T-cell (primary cell): ENCODE results near the gene EIF4EBP2. TPM values are rescaled to one million over a fixed set of nuclear protein-coding genes. Genes with fewer than 3 reads are reported as not detected.

ENCODE experiments used
- ATAC-seq, 4 experiments: fragments of 200-7000 bp in 3 of 4; fragments of 150-1000 bp in 1 of 4; cut with Tn5 transposase; replicated peaks in 1 of 4; 1 replicate in 3 of 4; 2 replicates in 1 of 4; pipeline ENCODE4 v1.10.0; 2021; ENCODE audit warnings: moderate library complexity in 3 of 4, mild to moderate bottlenecking in 2 of 4, moderate number of reproducible peaks in 1 of 4
- CTCF ChIA-PET, 2 donors: fragments of 300-600 bp; sonication (Branson Sonifier 250); formaldehyde crosslinking; loops; one replicate each; lab custom pipeline; 2022; ENCODE audit warnings: antibody characterized with exemption in 2 of 2; lab: Charles Lee
- POLR2A ChIA-PET, 2 donors: fragments of 300-600 bp; sonication (Branson Sonifier 250); formaldehyde crosslinking; loops; one replicate each; lab custom pipeline; 2022; ENCODE audit warnings: antibody characterized with exemption in 2 of 2; lab: Charles Lee
- DNase-seq, 35 experiments: peaks; one replicate each; pipeline versions ENCODE4 v3.0.0 to v3.0.0-alpha.2; 2013 to 2023
- H3K27ac ChIP-seq: one replicate; pipeline ENCODE4 v1.5.1; 2013; ENCODE audit warnings: low read length
- H3K27me3 ChIP-seq, 2 experiments: replicated peaks in 1 of 2; 1 replicate in 1 of 2; 2 replicates in 1 of 2; pipeline versions ENCODE4 v1.6.1 to v1.7.0; 2013; ENCODE audit warnings: low read length in 1 of 2, mixed read lengths in 1 of 2; ENCODE audit not compliant: control insufficient read depth in 2 of 2, insufficient read depth in 2 of 2; ENCODE audit errors: extremely low read depth in 1 of 2
- H3K36me3 ChIP-seq, 2 donors: 1 replicate in 1 of 2; 2 replicates in 1 of 2; pipeline versions ENCODE4 v1.6.1 to v1.7.0; 2013; ENCODE audit warnings: low read length in 1 of 2; ENCODE audit not compliant: control insufficient read depth in 2 of 2, insufficient read depth in 1 of 2; ENCODE audit errors: extremely low read depth in 1 of 2
- H3K4me1 ChIP-seq, 2 experiments: 1 replicate in 1 of 2; 2 replicates in 1 of 2; pipeline versions ENCODE4 v1.6.1 to v1.7.0; 2013; ENCODE audit warnings: low read length in 2 of 2, mixed read lengths in 1 of 2; ENCODE audit not compliant: insufficient read depth in 2 of 2, control insufficient read depth in 1 of 2; ENCODE audit errors: extremely low read depth in 1 of 2
- H3K4me3 ChIP-seq, 2 donors: 1 replicate in 1 of 2; 2 replicates in 1 of 2; pipeline versions ENCODE4 v1.5.1 to v1.7.0; 2013; ENCODE audit warnings: mild to moderate bottlenecking in 2 of 2, low read length in 1 of 2, moderate library complexity in 1 of 2; ENCODE audit not compliant: control insufficient read depth in 1 of 2; ENCODE audit errors: extremely low read depth in 1 of 2
- H3K9me3 ChIP-seq: 2 replicates; pipeline ENCODE4 v1.7.0; 2013
- H3K27ac Mint-ChIP-seq, 2 donors: one replicate each; pipeline ENCODE4 v1.8.0; 2020 to 2021; ENCODE audit warnings: mild to moderate bottlenecking in 2 of 2, mixed read lengths in 2 of 2
- H3K27me3 Mint-ChIP-seq, 2 donors: one replicate each; pipeline ENCODE4 v1.8.0; 2021 to 2022; ENCODE audit warnings: mixed read lengths in 2 of 2
- H3K36me3 Mint-ChIP-seq: one replicate; pipeline ENCODE4 v1.8.0; 2021; ENCODE audit warnings: mixed read lengths
- H3K4me1 Mint-ChIP-seq, 3 donors: one replicate each; pipeline ENCODE4 v1.8.0; 2020 to 2022; ENCODE audit warnings: mixed read lengths in 3 of 3, mild to moderate bottlenecking in 1 of 3
- H3K4me3 Mint-ChIP-seq, 3 donors: one replicate each; pipeline ENCODE4 v1.8.0; 2020 to 2022; ENCODE audit warnings: mild to moderate bottlenecking in 3 of 3, mixed read lengths in 3 of 3, moderate library complexity in 3 of 3
- H3K9me3 Mint-ChIP-seq, 3 donors: one replicate each; pipeline ENCODE4 v1.8.0; 2020 to 2022; ENCODE audit warnings: mixed read lengths in 3 of 3
- whole genome bisulfite sequencing: methylation state at CpG from one replicate; pipeline ENCODE4 v1.1.5; 2013; ENCODE audit warnings: missing lambda C conversion rate; ENCODE audit not compliant: insufficient coverage; 5-methylcytosine and 5-hydroxymethylcytosine counted together
- total RNA-seq, 35 experiments: library from RNA in 6 of 35; stranded (reverse) in 6 of 35; fragments of 120-200 nt in 1 of 35; gene quantifications; one replicate each; pipeline versions ENCODE4 v1.2.1 to v1.2.4 and lab custom pipeline; 2013 to 2026

Gene EIF4EBP2
- total RNA-seq, 5 donors from 2014 or later (not counting 1 experiment from before 2014, with no cell fraction given), result 39.9 to 47.7 (median 42.6) TPM

- H3K4me3 Mint-ChIP-seq, result peak overlapping the region; percentile 55 to 80 (median 78)
- Histone ChIP-seq H3K36me3 (peaks cover 8 to 21% of the 10 kb centered on the region in 2 donors), H3K9me3 (no peaks in the 10 kb centered on the region), H3K4me3 (peak overlapping the region in 1 of 2 donors; percentile 36), H3K4me1 (peaks cover 5 to 24% of the 10 kb centered on the region in 2 experiments), H3K27me3 (peaks cover 0 to 2% of the 10 kb centered on the region in 2 experiments), H3K27ac (peak overlapping the region; percentile 55)
- DNase-seq, result peak in 2 of 35 experiments; percentile 9 to 16
- no peaks in the 10 kb centered on the region for H3K9me3 Mint-ChIP-seq
- H3K36me3 Mint-ChIP-seq, result peaks cover 6% of the 10 kb centered on the region
- peaks cover 34 to 41% (median 36%) of the 10 kb centered on the region in 3 donors for H3K4me1 Mint-ChIP-seq
- ATAC-seq, result peak; percentile 63 to 82 (median 72)
- 43% methylated on average over 2 of the region's 6 CpGs for WGBS
- POLR2A ChIA-PET, result interaction anchor here in 1 of 2 donors (1.3 kb wide), 1 partner anchor 26 kb away, joined by 3 read pairs; no protein-coding TSS in a partner anchor
- H3K27me3 Mint-ChIP-seq, result no peaks in the 10 kb centered on the region
- peak overlapping the region; percentile 91 to 97 for H3K27ac Mint-ChIP-seq
- CTCF ChIA-PET, result interaction anchor here (0.5 to 0.7 kb wide), 4 partner anchors 69 to 352 kb away, joined by 3 to 8 read pairs (median 3); no protein-coding TSS in a partner anchor
Measured at GRCh38 chr10:70432561-70433263, 28.8 kb downstream of the EIF4EBP2 start.

- DNase-seq, result peak in 1 of 35 experiments; percentile 13
- Histone ChIP-seq H3K27ac (peak overlapping the region; percentile 1), H3K36me3 (peaks cover 5 to 15% of the 10 kb centered on the region in 2 donors), H3K9me3 (no peaks in the 10 kb centered on the region), H3K4me3 (no peak overlapping the region), H3K27me3 (peaks cover 4 to 7% of the 10 kb centered on the region in 2 experiments), H3K4me1 (peaks cover 5 to 24% of the 10 kb centered on the region in 2 experiments)
- ChIA-PET POLR2A (no interaction called here), CTCF (interaction anchor here (0.6 to 1.1 kb wide), 2 partner anchors 212 to 353 kb away, joined by 3 read pairs; no protein-coding TSS in a partner anchor)
- H3K27ac Mint-ChIP-seq, result peak overlapping the region; percentile 64 to 97
- WGBS, result 83% methylated on average over 4 of the region's 9 CpGs
- no peaks in the 10 kb centered on the region for H3K9me3 Mint-ChIP-seq
- no peaks in the 10 kb centered on the region for H3K27me3 Mint-ChIP-seq
- peaks cover 3% of the 10 kb centered on the region for H3K36me3 Mint-ChIP-seq
- ATAC-seq, result no peak
- H3K4me3 Mint-ChIP-seq, result peak overlapping the region in 1 of 3 donors; percentile 78
- peaks cover 34 to 41% (median 36%) of the 10 kb centered on the region in 3 donors for H3K4me1 Mint-ChIP-seq
Measured at GRCh38 chr10:70433581-70434280, 29.8 kb downstream of the EIF4EBP2 start.

GRCh38 chr10:70435241-70436085 lies 31.5 kb downstream of the EIF4EBP2 start:
- ChIA-PET CTCF (interaction anchor here (0.9 to 1.1 kb wide), 2 partner anchors 214 to 370 kb away, joined by 3 read pairs; no protein-coding TSS in a partner anchor), POLR2A (no interaction called here)
- WGBS, result 97% methylated on average over 14 of the region's 19 CpGs
- DNase-seq, result peak in 1 of 35 experiments; percentile 20
- H3K4me1 ChIP-seq, result peaks cover 5 to 29% of the 10 kb centered on the region in 2 experiments
- Mint-ChIP-seq H3K4me3 (no peak overlapping the region), H3K9me3 (no peaks in the 10 kb centered on the region), H3K36me3 (no peaks in the 10 kb centered on the region), H3K27me3 (peaks cover 7 to 13% of the 10 kb centered on the region in 2 donors), H3K27ac (no peak overlapping the region), H3K4me1 (peaks cover 35 to 44% (median 36%) of the 10 kb centered on the region in 3 donors)
- no peaks in the 10 kb centered on the region for H3K9me3 ChIP-seq
- H3K27ac ChIP-seq, result no peak overlapping the region
- no peak for ATAC-seq
- H3K27me3 ChIP-seq, result peaks cover 10 to 21% of the 10 kb centered on the region in 2 experiments
- H3K4me3 ChIP-seq, result no peak overlapping the region
- peaks cover 4 to 5% of the 10 kb centered on the region in 2 donors for H3K36me3 ChIP-seq

GRCh38 chr10:70437721-70438120 lies 33.8 kb downstream of the EIF4EBP2 start:
- Mint-ChIP-seq H3K9me3 (no peaks in the 10 kb centered on the region), H3K36me3 (no peaks in the 10 kb centered on the region), H3K4me3 (no peak overlapping the region), H3K27me3 (peaks cover 18 to 31% of the 10 kb centered on the region in 2 donors), H3K27ac (no peak overlapping the region), H3K4me1 (peaks cover 31 to 41% (median 39%) of the 10 kb centered on the region in 3 donors)
- Histone ChIP-seq H3K27ac (no peak overlapping the region), H3K4me1 (peaks cover 3 to 35% of the 10 kb centered on the region in 2 experiments), H3K27me3 (peaks cover 11 to 43% of the 10 kb centered on the region in 2 experiments), H3K4me3 (no peak overlapping the region), H3K36me3 (no peaks in the 10 kb centered on the region), H3K9me3 (no peaks in the 10 kb centered on the region)
- DNase-seq (no peak), ATAC-seq (no peak)
- ChIA-PET POLR2A (no interaction called here), CTCF (no interaction called here)
- WGBS, result no CpG with 5 or more reads among the region's 5 CpGs

- H3K27ac Mint-ChIP-seq, result no peak overlapping the region
- Histone ChIP-seq H3K9me3 (no peaks in the 10 kb centered on the region), H3K27ac (no peak overlapping the region), H3K4me1 (peaks cover 2 to 24% of the 10 kb centered on the region in 2 experiments), H3K27me3 (peaks cover 15 to 56% of the 10 kb centered on the region in 2 experiments), H3K36me3 (no peaks in the 10 kb centered on the region), H3K4me3 (peak overlapping the region; percentile 0 to 73)
- WGBS, result 8% methylated on average over 62 of the region's 69 CpGs
- ATAC-seq (peak; percentile 32 to 65 (median 50)), DNase-seq (peak in 1 of 35 experiments; percentile 11)
- no peaks in the 10 kb centered on the region for H3K36me3 Mint-ChIP-seq
- CTCF ChIA-PET, result no interaction called here
- H3K9me3 Mint-ChIP-seq, result no peaks in the 10 kb centered on the region
- peaks cover 19 to 37% of the 10 kb centered on the region in 2 donors for H3K27me3 Mint-ChIP-seq
- peaks cover 15 to 19% (median 18%) of the 10 kb centered on the region in 3 donors for H3K4me1 Mint-ChIP-seq
- H3K4me3 Mint-ChIP-seq, result peak overlapping the region; percentile 67 to 76 (median 73)
- POLR2A ChIA-PET, result interaction anchor here in 1 of 2 donors (0.6 kb wide), 1 partner anchor 13 kb away, joined by 3 read pairs; no protein-coding TSS in a partner anchor
Measured at GRCh38 chr10:70440296-70441160, 36.6 kb downstream of the EIF4EBP2 start.
